H9 (cell line): ENCODE results near the gene KANSL1. TPM values are rescaled to one million over a fixed set of nuclear protein-coding genes. Genes with fewer than 3 reads are reported as not detected.

Experiments used
- DNase-seq: peaks from one replicate; pipeline ENCODE4 v3.0.0-alpha.2; 2017
- H2AFZ ChIP-seq: one replicate; pipeline ENCODE4 v1.6.1; 2013; ENCODE audit warnings: mild to moderate bottlenecking, low read length, control low read depth, moderate library complexity
- H2AK5ac ChIP-seq: 2 replicates; pipeline ENCODE4 v1.6.1; 2013; ENCODE audit warnings: low read length, control low read depth, mixed read lengths; ENCODE audit not compliant: insufficient read length
- H2BK120ac ChIP-seq: one replicate; pipeline ENCODE4 v1.6.1; 2013; ENCODE audit warnings: low read depth, mild to moderate bottlenecking, low read length, control low read depth, inconsistent platforms; ENCODE audit not compliant: poor library complexity, severe bottlenecking
- H2BK12ac ChIP-seq: 2 replicates; pipeline ENCODE4 v1.6.1; 2013; ENCODE audit warnings: low read length, control low read depth, mixed read lengths, low read depth; ENCODE audit not compliant: insufficient read length
- H2BK15ac ChIP-seq: 2 replicates; pipeline ENCODE4 v1.6.1; 2013; ENCODE audit warnings: low read depth, low read length, control low read depth
- H2BK20ac ChIP-seq: one replicate; pipeline ENCODE4 v1.6.1; 2013; ENCODE audit warnings: low read depth, mild to moderate bottlenecking, low read length, control low read depth, inconsistent platforms; ENCODE audit not compliant: poor library complexity, severe bottlenecking
- H2BK5ac ChIP-seq: 2 replicates; pipeline ENCODE4 v1.6.1; 2013; ENCODE audit warnings: low read length, control low read depth, mixed read lengths; ENCODE audit not compliant: insufficient read length
- H3K14ac ChIP-seq: 2 replicates; pipeline ENCODE4 v1.6.1; 2013; ENCODE audit warnings: low read length, control low read depth; ENCODE audit not compliant: insufficient read depth
- H3K18ac ChIP-seq: 2 replicates; pipeline ENCODE4 v1.6.1; 2013; ENCODE audit warnings: low read depth, mild to moderate bottlenecking, mixed read lengths, low read length, control low read depth; ENCODE audit not compliant: insufficient read length
- H3K23ac ChIP-seq: 2 replicates; pipeline ENCODE4 v1.6.1; 2013; ENCODE audit warnings: low read length, control low read depth, mixed read lengths, low read depth; ENCODE audit not compliant: insufficient read length
- H3K23me2 ChIP-seq: 2 replicates; pipeline ENCODE4 v1.6.1; 2013; ENCODE audit warnings: low read depth, mild to moderate bottlenecking, mixed read lengths, low read length, control low read depth; ENCODE audit not compliant: insufficient read length, poor library complexity, severe bottlenecking
- H3K27ac ChIP-seq: 2 replicates; pipeline ENCODE4 v1.5.1; 2013; ENCODE audit warnings: low read length, control low read depth, mixed read lengths, low read depth; ENCODE audit not compliant: insufficient read length
- H3K27me3 ChIP-seq: 2 replicates; pipeline ENCODE4 v1.6.1; 2013; ENCODE audit warnings: low read length, control low read depth, inconsistent platforms; ENCODE audit not compliant: insufficient read depth
- H3K4ac ChIP-seq: 2 replicates; pipeline ENCODE4 v1.6.1; 2013; ENCODE audit warnings: low read depth, mild to moderate bottlenecking, control low read depth, inconsistent platforms, low read length, moderate library complexity
- H3K4me1 ChIP-seq: 2 replicates; pipeline ENCODE4 v1.6.1; 2013; ENCODE audit warnings: low read length, control low read depth, inconsistent platforms; ENCODE audit not compliant: insufficient read depth
- H3K4me2 ChIP-seq: 2 replicates; pipeline ENCODE4 v1.6.1; 2013; ENCODE audit warnings: low read length, control low read depth, mixed read lengths; ENCODE audit not compliant: insufficient read length, insufficient read depth
- H3K56ac ChIP-seq: 2 replicates; pipeline ENCODE4 v1.6.1; 2013; ENCODE audit warnings: low read depth, mild to moderate bottlenecking, mixed read lengths, low read length, control low read depth; ENCODE audit not compliant: insufficient read length
- H3K79me1 ChIP-seq: 2 replicates; pipeline ENCODE4 v1.6.1; 2013; ENCODE audit warnings: low read depth, mild to moderate bottlenecking, moderate library complexity, low read length, control low read depth, inconsistent platforms; ENCODE audit not compliant: insufficient read depth, poor library complexity, severe bottlenecking
- H3K79me2 ChIP-seq: 2 replicates; pipeline ENCODE4 v1.6.1; 2013; ENCODE audit warnings: low read length, control low read depth, inconsistent platforms; ENCODE audit not compliant: insufficient read depth
- H3K9ac ChIP-seq: 2 replicates; pipeline ENCODE4 v1.6.1; 2013; ENCODE audit warnings: low read length, control low read depth, mixed read lengths; ENCODE audit not compliant: insufficient read length; ENCODE audit errors: extremely low read depth
- H3K9me3 ChIP-seq: one replicate; pipeline ENCODE4 v1.6.1; 2013; ENCODE audit warnings: low read depth, low read length, inconsistent platforms; ENCODE audit not compliant: control insufficient read depth
- H3T11ph ChIP-seq: one replicate; pipeline ENCODE4 v1.6.1; 2013; ENCODE audit warnings: mild to moderate bottlenecking, low read length, control low read depth, inconsistent platforms
- H4K20me1 ChIP-seq: one replicate; pipeline ENCODE4 v1.6.1; 2013; ENCODE audit not compliant: control insufficient read depth, insufficient read length, insufficient read depth
- H4K5ac ChIP-seq: 2 replicates; pipeline ENCODE4 v1.6.1; 2013; ENCODE audit warnings: low read depth, mild to moderate bottlenecking, mixed read lengths, low read length, control low read depth; ENCODE audit not compliant: insufficient read length
- H4K8ac ChIP-seq: replicated peaks from 2 replicates; pipeline ENCODE4 v1.6.1; 2013; ENCODE audit warnings: low read length, control low read depth, mixed read lengths, low read depth; ENCODE audit not compliant: insufficient read length
- H4K91ac ChIP-seq: 2 replicates; pipeline ENCODE4 v1.6.1; 2013; ENCODE audit warnings: low read depth, mild to moderate bottlenecking, moderate library complexity, mixed read lengths, low read length, control low read depth; ENCODE audit not compliant: insufficient read length
- H3K27ac Mint-ChIP-seq, 3 experiments: 2 replicates in 2 of 3; 3 replicates in 1 of 3; pipeline ENCODE4 v1.8.0; 2020 to 2021; ENCODE audit warnings: mixed read lengths in 3 of 3, mild to moderate bottlenecking in 1 of 3, moderate library complexity in 1 of 3
- H3K27me3 Mint-ChIP-seq: 2 replicates; pipeline ENCODE4 v1.8.0; 2021; ENCODE audit warnings: low read depth, mild to moderate bottlenecking, moderate library complexity, mixed read lengths
- H3K36me3 Mint-ChIP-seq, 3 experiments: 2 replicates in 2 of 3; 3 replicates in 1 of 3; pipeline ENCODE4 v1.8.0; 2020 to 2021; ENCODE audit warnings: low read depth in 3 of 3, mixed read lengths in 3 of 3; ENCODE audit not compliant: insufficient read depth in 1 of 3
- H3K4me1 Mint-ChIP-seq, 2 experiments: 2 replicates each; pipeline ENCODE4 v1.8.0; 2020; ENCODE audit warnings: mixed read lengths in 2 of 2
- H3K4me3 Mint-ChIP-seq, 2 experiments: 2 replicates in 1 of 2; 3 replicates in 1 of 2; pipeline ENCODE4 v1.8.0; 2020 to 2021; ENCODE audit warnings: mild to moderate bottlenecking in 2 of 2, mixed read lengths in 2 of 2, moderate library complexity in 1 of 2
- H3K9me3 Mint-ChIP-seq, 2 experiments: 2 replicates in 1 of 2; 3 replicates in 1 of 2; pipeline ENCODE4 v1.8.0; 2020; ENCODE audit warnings: mild to moderate bottlenecking in 2 of 2, mixed read lengths in 2 of 2, moderate library complexity in 1 of 2
- CTCF ChIP-seq: fragments of 200-600 bp; sonication (generic); conservative IDR thresholded peaks from 3 replicates; pipeline ENCODE4 v1.8.0; 2021; ENCODE audit warnings: antibody characterized with exemption, mild to moderate bottlenecking
- WGBS: extraction: QIAGEN DNeasy Blood & Tissue Kit; methylation state at CpG from one replicate; pipeline ENCODE4 v1.1.7; 2013; ENCODE audit warnings: missing lambda C conversion rate, low lambda C conversion rate, mixed read lengths; ENCODE audit not compliant: insufficient read length; ENCODE audit errors: extremely low coverage; 5-methylcytosine and 5-hydroxymethylcytosine counted together
- total RNA-seq: library from RNA; stranded (reverse); gene quantifications from 2 replicates; pipeline ENCODE4 v1.2.1, GENCODE V29; 2021

Gene KANSL1
- total RNA-seq, 1 experiment from 2014 or later, result 114 TPM

DNA sequence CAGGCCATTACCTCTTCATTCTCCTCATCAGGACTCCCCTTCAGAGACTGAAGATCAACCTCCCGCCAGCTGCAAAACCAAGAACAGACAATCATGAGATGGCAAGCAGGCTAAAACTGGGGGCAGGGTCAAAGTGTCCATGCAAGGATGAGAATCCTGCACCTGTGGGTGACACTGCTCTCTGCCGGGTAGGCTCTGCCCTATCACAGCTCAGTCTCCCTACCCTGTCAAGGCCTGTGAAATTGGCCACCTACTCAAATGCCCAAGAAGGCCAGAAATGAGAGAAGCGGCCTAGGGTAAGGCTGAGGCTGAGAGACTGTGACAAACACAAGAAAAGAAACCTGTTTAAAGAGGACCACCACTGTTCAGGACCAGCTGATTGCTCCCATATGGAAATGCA lies 159.8 kb downstream of the KANSL1 start:
- TF ChIP-seq CTCF, result no peak
- no peak overlapping the region for H4K8ac ChIP-seq
- no peak overlapping the region for H2BK12ac ChIP-seq
- peaks cover 50 to 93% (median 87%) of the 10 kb centered on the region in 3 experiments for H3K36me3 Mint-ChIP-seq
- no peaks in the 10 kb centered on the region for H3K9me3 Mint-ChIP-seq
- no peak overlapping the region for H3K27ac ChIP-seq
- H2AFZ ChIP-seq, result no peak overlapping the region
- H3K9me3 ChIP-seq, result no peaks in the 10 kb centered on the region
- H4K5ac ChIP-seq, result no peak overlapping the region
- H4K20me1 ChIP-seq, result no peaks in the 10 kb centered on the region
- H3K23me2 ChIP-seq, result no peaks in the 10 kb centered on the region
- no peak overlapping the region for H3K56ac ChIP-seq
- DNase-seq, result no peak
- no peaks in the 10 kb centered on the region for H3K79me1 ChIP-seq
- WGBS, result no CpG with 5 or more reads among the region's 3 CpGs
- H2BK120ac ChIP-seq, result no peak overlapping the region
- no peak overlapping the region for H3K14ac ChIP-seq
- no peak overlapping the region for H3K9ac ChIP-seq
- H2BK20ac ChIP-seq, result no peak overlapping the region
- no peak overlapping the region for H4K91ac ChIP-seq
- H2AK5ac ChIP-seq, result no peak overlapping the region
- no peak overlapping the region for H3K18ac ChIP-seq
- no peak overlapping the region for H2BK5ac ChIP-seq
- no peak overlapping the region for H3K4me3 Mint-ChIP-seq
- H2BK15ac ChIP-seq, result no peak overlapping the region
- peaks cover 16 to 20% of the 10 kb centered on the region in 2 experiments for H3K4me1 Mint-ChIP-seq
- no peaks in the 10 kb centered on the region for H3K27me3 ChIP-seq
- no peak overlapping the region for H3K27ac Mint-ChIP-seq
- H3K4ac ChIP-seq, result no peak overlapping the region
- no peaks in the 10 kb centered on the region for H3K4me1 ChIP-seq
- H3K79me2 ChIP-seq, result no peaks in the 10 kb centered on the region
- H3K4me2 ChIP-seq, result no peak overlapping the region
- H3K27me3 Mint-ChIP-seq, result peaks cover 2% of the 10 kb centered on the region; the same call in 1 of the 2 replicates
- no peak overlapping the region for H3K23ac ChIP-seq
- H3T11ph ChIP-seq, result no peak overlapping the region
